Natural killer cell (primary cell): ENCODE results near the gene GTPBP4. TPM values are rescaled to one million over a fixed set of nuclear protein-coding genes. Genes with fewer than 3 reads are reported as not detected.
A peak's percentile ranks its signal among the peaks of the same experiment; 100 is the strongest.

Experiments used
- ATAC-seq, 3 donors: fragments of 150-1000 bp in 2 of 3; fragments of 200-7000 bp in 1 of 3; cut with Tn5 transposase; 1 replicate in 1 of 3; 2 replicates in 2 of 3; pipeline ENCODE4 v1.10.0; 2021; ENCODE audit warnings: mild to moderate bottlenecking in 2 of 3, moderate library complexity in 2 of 3
- DNase-seq, 2 donors: peaks; one replicate each; pipeline versions ENCODE4 v3.0.0 to v3.0.0-alpha.2; 2013 to 2021; ENCODE audit warnings: mixed read lengths in 1 of 2
- H3K27ac ChIP-seq: one replicate; pipeline ENCODE4 v1.5.1; 2013; ENCODE audit warnings: mild to moderate bottlenecking, low read length
- H3K27me3 ChIP-seq: one replicate; pipeline ENCODE4 v1.6.1; 2013; ENCODE audit warnings: low read length; ENCODE audit not compliant: control insufficient read depth, insufficient read depth
- H3K36me3 ChIP-seq: one replicate; pipeline ENCODE4 v1.6.1; 2013; ENCODE audit warnings: low read length; ENCODE audit not compliant: control insufficient read depth, insufficient read depth
- H3K4me1 ChIP-seq: one replicate; pipeline ENCODE4 v1.6.1; 2013; ENCODE audit warnings: low read length; ENCODE audit not compliant: control insufficient read depth, insufficient read depth
- H3K4me3 ChIP-seq: one replicate; pipeline ENCODE4 v1.5.1; 2013; ENCODE audit warnings: low read length
- H3K9me3 ChIP-seq: one replicate; pipeline ENCODE4 v1.6.1; 2013; ENCODE audit warnings: low read length; ENCODE audit not compliant: control insufficient read depth, insufficient read depth
- H3K27ac Mint-ChIP-seq, 2 donors: one replicate each; pipeline ENCODE4 v1.8.0; 2022; ENCODE audit warnings: mild to moderate bottlenecking in 2 of 2, mixed read lengths in 2 of 2, moderate library complexity in 1 of 2
- H3K27me3 Mint-ChIP-seq, 2 donors: one replicate each; pipeline ENCODE4 v1.8.0; 2022; ENCODE audit warnings: low read depth in 2 of 2, mixed read lengths in 2 of 2
- H3K36me3 Mint-ChIP-seq: one replicate; pipeline ENCODE4 v1.8.0; 2022; ENCODE audit warnings: mixed read lengths
- H3K4me1 Mint-ChIP-seq, 2 donors: one replicate each; pipeline ENCODE4 v1.8.0; 2022; ENCODE audit warnings: mixed read lengths in 2 of 2
- H3K4me3 Mint-ChIP-seq: one replicate; pipeline ENCODE4 v1.8.0; 2022; ENCODE audit warnings: mild to moderate bottlenecking, moderate library complexity, mixed read lengths
- H3K9me3 Mint-ChIP-seq, 2 donors: one replicate each; pipeline ENCODE4 v1.8.0; 2022; ENCODE audit warnings: mixed read lengths in 2 of 2
- WGBS: methylation state at CpG from one replicate; pipeline ENCODE4 v1.1.7; 2013; ENCODE audit warnings: missing lambda C conversion rate; ENCODE audit not compliant: insufficient coverage; 5-methylcytosine and 5-hydroxymethylcytosine counted together
- intact Hi-C: fragments of 100-400 bp; cut with micrococcal nuclease; formaldehyde crosslinking; loops from one replicate; pipeline ENCODE4 v1.14.2; 2022
- total RNA-seq, 4 donors: library from RNA; stranded (reverse); fragments of 120-200 nt in 1 of 4; gene quantifications; one replicate each; pipeline versions ENCODE4 v1.2.3 to v1.2.4, GENCODE V29; 2013 to 2022
- TF ChIP-seq, protein P1 (sequence below): fragments of 200-600 bp; IDR thresholded peaks from one replicate; pipeline ENCODE4 v1.8.0; 2022; ENCODE audit warnings: antibody characterized with exemption

Gene GTPBP4
- total RNA-seq, 3 donors from 2014 or later (not counting 1 experiment from before 2014, with no cell fraction given): 53.9 to 99.6 (median 72.5) TPM

DNA sequence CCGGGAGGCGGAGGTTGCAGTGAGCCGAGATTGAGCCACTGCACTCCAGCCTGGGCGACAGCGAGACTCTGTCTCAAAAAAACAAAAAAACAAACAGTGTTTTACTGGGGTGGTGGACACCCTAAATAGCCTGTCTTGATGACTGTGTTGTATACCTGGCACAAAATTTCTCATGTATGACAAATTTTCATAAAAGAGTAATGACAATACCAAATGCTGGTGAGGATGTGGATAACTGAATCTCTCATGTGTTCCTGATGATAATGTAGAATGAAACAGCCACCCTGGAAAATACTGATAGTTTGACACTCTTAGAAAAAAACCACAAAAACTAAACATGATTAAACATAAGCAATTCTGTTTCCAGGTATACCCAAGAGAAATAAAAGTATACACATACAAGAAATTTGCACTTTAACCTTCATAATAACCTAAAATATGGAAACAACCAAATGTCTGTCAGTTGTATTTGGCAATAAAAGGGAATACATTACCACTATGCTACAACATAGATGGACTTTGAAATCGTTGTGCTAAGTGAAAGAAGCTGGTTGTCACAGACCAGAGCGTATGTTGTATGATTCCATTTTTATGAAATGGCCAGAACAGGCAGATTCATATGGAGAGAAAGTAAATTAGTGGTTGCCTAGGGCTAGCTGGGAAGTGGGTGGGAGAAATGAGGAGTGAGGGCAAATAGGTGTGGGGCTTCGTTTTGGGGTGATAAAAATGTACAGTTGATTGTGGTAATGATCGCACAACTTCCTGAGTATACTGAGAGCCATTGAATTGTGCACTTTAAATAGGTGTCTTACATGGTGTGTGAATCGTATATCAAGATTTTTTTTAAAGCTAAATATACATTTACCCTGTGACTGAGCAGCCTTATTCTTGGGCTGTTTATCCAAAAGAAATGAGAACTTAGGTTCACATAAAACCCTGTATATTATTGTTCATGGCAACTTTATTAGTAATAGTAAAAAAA is 80.4 kb downstream of the GTPBP4 start:
- peaks cover 67 to 72% of the 10 kb centered on the region in 2 donors for H3K4me1 Mint-ChIP-seq
- intact Hi-C loops: loop anchor here (5.0 kb wide), 1 partner anchor 736 kb away; no protein-coding TSS in a partner anchor
- peak; percentile 56 to 61 (median 56) for ATAC-seq

More for the DNA sequence above, 80.4 kb downstream of the GTPBP4 start:
- DNase-seq: no peak
- no peaks in the 10 kb centered on the region for H3K36me3 Mint-ChIP-seq
- H3K9me3 Mint-ChIP-seq: no peaks in the 10 kb centered on the region
- TF ChIP-seq, protein P1, sequence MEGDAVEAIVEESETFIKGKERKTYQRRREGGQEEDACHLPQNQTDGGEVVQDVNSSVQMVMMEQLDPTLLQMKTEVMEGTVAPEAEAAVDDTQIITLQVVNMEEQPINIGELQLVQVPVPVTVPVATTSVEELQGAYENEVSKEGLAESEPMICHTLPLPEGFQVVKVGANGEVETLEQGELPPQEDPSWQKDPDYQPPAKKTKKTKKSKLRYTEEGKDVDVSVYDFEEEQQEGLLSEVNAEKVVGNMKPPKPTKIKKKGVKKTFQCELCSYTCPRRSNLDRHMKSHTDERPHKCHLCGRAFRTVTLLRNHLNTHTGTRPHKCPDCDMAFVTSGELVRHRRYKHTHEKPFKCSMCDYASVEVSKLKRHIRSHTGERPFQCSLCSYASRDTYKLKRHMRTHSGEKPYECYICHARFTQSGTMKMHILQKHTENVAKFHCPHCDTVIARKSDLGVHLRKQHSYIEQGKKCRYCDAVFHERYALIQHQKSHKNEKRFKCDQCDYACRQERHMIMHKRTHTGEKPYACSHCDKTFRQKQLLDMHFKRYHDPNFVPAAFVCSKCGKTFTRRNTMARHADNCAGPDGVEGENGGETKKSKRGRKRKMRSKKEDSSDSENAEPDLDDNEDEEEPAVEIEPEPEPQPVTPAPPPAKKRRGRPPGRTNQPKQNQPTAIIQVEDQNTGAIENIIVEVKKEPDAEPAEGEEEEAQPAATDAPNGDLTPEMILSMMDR: no peak
- Histone ChIP-seq H3K27me3 (no peaks in the 10 kb centered on the region), H3K4me1 (peaks cover 32% of the 10 kb centered on the region), H3K36me3 (peaks cover 12% of the 10 kb centered on the region), H3K27ac (peak overlapping the region; percentile 41), H3K9me3 (no peaks in the 10 kb centered on the region), H3K4me3 (no peak overlapping the region)
- H3K27ac Mint-ChIP-seq: peak overlapping the region; percentile 84 to 89
- no peaks in the 10 kb centered on the region for H3K27me3 Mint-ChIP-seq
- WGBS: 62% methylated on average over 9 of the region's 10 CpGs
- H3K4me3 Mint-ChIP-seq: peak overlapping the region; percentile 75

Other genes with a start within 250 kb of the GTPBP4 start
- 10 to 100 TPM; 75.5 to 95.4 (median 90.2) TPM for gene LARP4B, start 56.7 kb upstream of the GTPBP4 start, total RNA-seq
- not detected for gene IDI2, start 37.4 kb downstream of the GTPBP4 start, total RNA-seq
- gene IDI1, start 60.7 kb downstream of the GTPBP4 start, total RNA-seq: 100 to 1,000 TPM; 156 to 229 (median 163) TPM
- 10 to 100 TPM; 56.3 to 59.6 (median 57.6) TPM for gene WDR37, start 68.0 kb downstream of the GTPBP4 start, total RNA-seq